ENCODE data around the gene TRIM28. TPM values are rescaled to one million over a fixed set of nuclear protein-coding genes. Genes with fewer than 3 reads are reported as not detected.
A peak's percentile ranks its signal among the peaks of the same experiment; 100 is the strongest.

TRIM28 gene
- total and polyA plus RNA-seq, 2 experiments from 2014 or later, result 303 to 650 TPM

- TF ChIP-seq CTCF (IDR thresholded peaks at IDR 0.05; ENCODE audit: low read depth, low read length), result no peak
- H3K9me3 ChIP-seq (ENCODE audit: low read depth), result no peaks in the 10 kb centered on the region
- peak overlapping the region; percentile 39 for H3K27ac ChIP-seq
- H3K4me1 ChIP-seq (ENCODE audit: low read depth), result peaks cover 21% of the 10 kb centered on the region
- H3K27me3 ChIP-seq, result no peaks in the 10 kb centered on the region
- H3K36me3 ChIP-seq, result peaks cover 50% of the 10 kb centered on the region
- no peak overlapping the region for H3K4me3 ChIP-seq
- DNase-seq (ENCODE audit: low read depth in 1 of 2, low spot score in 1 of 2), result no peak
Observed at GRCh38 chr19:58552655-58553054, 8.8 kb downstream of the TRIM28 start.

- DNase-seq (ENCODE audit: low read depth in 1 of 2, low spot score in 1 of 2), result no peak
- Histone ChIP-seq H3K4me3 (peak overlapping the region; percentile 51), H3K4me1 (ENCODE audit: low read depth) (peaks cover 21% of the 10 kb centered on the region), H3K27me3 (no peaks in the 10 kb centered on the region), H3K27ac (peak overlapping the region; percentile 90), H3K36me3 (peaks cover 37% of the 10 kb centered on the region), H3K9me3 (ENCODE audit: low read depth) (no peaks in the 10 kb centered on the region)
- TF ChIP-seq CTCF (IDR thresholded peaks at IDR 0.05; ENCODE audit: low read depth, low read length), result no peak
Observed at GRCh38 chr19:58553799-58554493, 10.1 kb downstream of the TRIM28 start.

- Histone ChIP-seq H3K27me3 (no peaks in the 10 kb centered on the region), H3K4me3 (peak within 1 kb of the TSS; percentile 51), H3K27ac (peak within 1 kb of the TSS; percentile 99), H3K4me1 (ENCODE audit: low read depth) (peaks cover 22% of the 10 kb centered on the region), H3K9me3 (ENCODE audit: low read depth) (no peaks in the 10 kb centered on the region), H3K36me3 (peaks cover 29% of the 10 kb centered on the region)
- DNase-seq (ENCODE audit: low read depth in 1 of 2, low spot score in 1 of 2), result peak; percentile 98 to 99
- no peak for TF ChIP-seq CTCF (IDR thresholded peaks at IDR 0.05; ENCODE audit: low read depth, low read length)
Observed at GRCh38 chr19:58554494-58555368, 10.9 kb downstream of the TRIM28 start, which contains the start of gene CHMP2A. CHMP2A (minus strand) TSS chr19:58555105; CDS start chr19:58554212, 893 bp downstream.

- Histone ChIP-seq H3K36me3 (peaks cover 23% of the 10 kb centered on the region), H3K9me3 (ENCODE audit: low read depth) (no peaks in the 10 kb centered on the region), H3K27me3 (no peaks in the 10 kb centered on the region), H3K27ac (peak overlapping the region; percentile 90), H3K4me3 (peak overlapping the region; percentile 51), H3K4me1 (ENCODE audit: low read depth) (peaks cover 26% of the 10 kb centered on the region)
- TF ChIP-seq CTCF (IDR thresholded peaks at IDR 0.05; ENCODE audit: low read depth, low read length), result no peak
- no peak for DNase-seq (ENCODE audit: low read depth in 1 of 2, low spot score in 1 of 2)
Observed at GRCh38 chr19:58555369-58555885, 11.6 kb downstream of the TRIM28 start.

GRCh38 chr19:58555920-58556621 lies 12.2 kb downstream of the TRIM28 start:
- peaks cover 26% of the 10 kb centered on the region for H3K4me1 ChIP-seq (ENCODE audit: low read depth)
- TF ChIP-seq CTCF (IDR thresholded peaks at IDR 0.05; ENCODE audit: low read depth, low read length), result no peak
- H3K27ac ChIP-seq, result peak overlapping the region; percentile 99
- peaks cover 17% of the 10 kb centered on the region for H3K36me3 ChIP-seq
- H3K4me3 ChIP-seq, result no peak overlapping the region
- H3K9me3 ChIP-seq (ENCODE audit: low read depth), result no peaks in the 10 kb centered on the region
- DNase-seq (ENCODE audit: low read depth in 1 of 2, low spot score in 1 of 2), result no peak
- no peaks in the 10 kb centered on the region for H3K27me3 ChIP-seq
